ENCODE results near the gene KIF16B.
"Not testable (repeated sequence)": the region's sequence is repeated elsewhere in the genome, so short reads cannot be mapped to it uniquely, and the experiment has no call there.

The KIF16B gene

GRCh38 chr20:16526433-16527380 is 46.5 kb downstream of the KIF16B start:
- no peak for DNase-seq (ENCODE audit: low read depth in 1 of 2, low spot score in 1 of 2)
- TF ChIP-seq GABPA (IDR thresholded peaks at IDR 0.05; ENCODE audit: low read depth) (no peak), SPI1 (IDR thresholded peaks at IDR 0.05; ENCODE audit: borderline replicate concordance, low read depth) (no peak), POLR2AphosphoS5 (IDR thresholded peaks at IDR 0.05; ENCODE audit: low read depth) (no peak), REST (IDR thresholded peaks at IDR 0.05; ENCODE audit: insufficient replicate concordance, low read depth) (no peak)
- TF ChIP-seq, protein P1, sequence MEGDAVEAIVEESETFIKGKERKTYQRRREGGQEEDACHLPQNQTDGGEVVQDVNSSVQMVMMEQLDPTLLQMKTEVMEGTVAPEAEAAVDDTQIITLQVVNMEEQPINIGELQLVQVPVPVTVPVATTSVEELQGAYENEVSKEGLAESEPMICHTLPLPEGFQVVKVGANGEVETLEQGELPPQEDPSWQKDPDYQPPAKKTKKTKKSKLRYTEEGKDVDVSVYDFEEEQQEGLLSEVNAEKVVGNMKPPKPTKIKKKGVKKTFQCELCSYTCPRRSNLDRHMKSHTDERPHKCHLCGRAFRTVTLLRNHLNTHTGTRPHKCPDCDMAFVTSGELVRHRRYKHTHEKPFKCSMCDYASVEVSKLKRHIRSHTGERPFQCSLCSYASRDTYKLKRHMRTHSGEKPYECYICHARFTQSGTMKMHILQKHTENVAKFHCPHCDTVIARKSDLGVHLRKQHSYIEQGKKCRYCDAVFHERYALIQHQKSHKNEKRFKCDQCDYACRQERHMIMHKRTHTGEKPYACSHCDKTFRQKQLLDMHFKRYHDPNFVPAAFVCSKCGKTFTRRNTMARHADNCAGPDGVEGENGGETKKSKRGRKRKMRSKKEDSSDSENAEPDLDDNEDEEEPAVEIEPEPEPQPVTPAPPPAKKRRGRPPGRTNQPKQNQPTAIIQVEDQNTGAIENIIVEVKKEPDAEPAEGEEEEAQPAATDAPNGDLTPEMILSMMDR (IDR thresholded peaks at IDR 0.05; ENCODE audit: insufficient read depth, low read length) = no peak
- H3K4me3 ChIP-seq (replicated peaks; ENCODE audit: insufficient read depth, low read length) = no peak overlapping the region
- H3K27me3 ChIP-seq (ENCODE audit: insufficient read depth, poor library complexity, severe bottlenecking) = no peaks in the 10 kb centered on the region
- H3K27ac ChIP-seq (replicated peaks) = no peak overlapping the region

- H3K27ac ChIP-seq (replicated peaks); H3K27me3 ChIP-seq (ENCODE audit: insufficient read depth, poor library complexity, severe bottlenecking); DNase-seq (ENCODE audit: low read depth in 1 of 2, low spot score in 1 of 2); H3K4me3 ChIP-seq (replicated peaks; ENCODE audit: insufficient read depth, low read length): not testable (repeated sequence)
Measured at GRCh38 chr20:16522651-16523050, 50.6 kb downstream of the KIF16B start.

- H3K27ac ChIP-seq (replicated peaks) = no peak overlapping the region
- no peak for TF ChIP-seq REST (IDR thresholded peaks at IDR 0.05; ENCODE audit: insufficient replicate concordance, low read depth)
- TF ChIP-seq, protein P1 (IDR thresholded peaks at IDR 0.05; ENCODE audit: insufficient read depth, low read length) = no peak
- no peak for TF ChIP-seq SPI1 (IDR thresholded peaks at IDR 0.05; ENCODE audit: borderline replicate concordance, low read depth)
- TF ChIP-seq GABPA (IDR thresholded peaks at IDR 0.05; ENCODE audit: low read depth) = no peak
- TF ChIP-seq POLR2AphosphoS5 (IDR thresholded peaks at IDR 0.05; ENCODE audit: low read depth) = no peak
Measured at GRCh38 chr20:16520154-16520553, 53.1 kb downstream of the KIF16B start.

DNA sequence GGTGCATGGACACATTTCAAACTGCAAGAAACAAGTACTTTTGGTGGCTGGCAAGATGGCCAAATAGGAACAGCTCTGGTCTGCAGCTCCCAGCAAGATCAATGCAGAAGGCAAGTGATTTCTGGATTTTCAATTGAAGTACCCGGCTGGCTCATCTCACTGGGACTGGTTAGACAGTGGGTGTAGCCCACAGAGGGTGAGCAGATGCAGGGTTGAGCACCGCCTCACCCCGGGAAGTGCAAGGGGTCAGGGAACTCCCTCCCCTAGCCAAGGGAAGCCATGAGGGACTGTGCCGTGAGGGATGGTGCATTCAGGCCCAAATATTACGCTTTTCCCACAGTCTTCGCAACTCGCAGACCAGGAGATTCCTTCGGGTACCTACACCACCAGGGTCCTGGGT is 53.6 kb downstream of the KIF16B start:
- H3K27ac ChIP-seq (replicated peaks) = not testable (repeated sequence)

More at GRCh38 chr20:16520154-16520553, 53.1 kb downstream of the KIF16B start:
- Histone ChIP-seq H3K4me3 (replicated peaks; ENCODE audit: insufficient read depth, low read length) (no peak overlapping the region), H3K27me3 (ENCODE audit: insufficient read depth, poor library complexity, severe bottlenecking) (no peaks in the 10 kb centered on the region)
- DNase-seq (ENCODE audit: low read depth in 1 of 2, low spot score in 1 of 2) = no peak

GRCh38 chr20:16518784-16519084 is 54.5 kb downstream of the KIF16B start:
- H3K27ac ChIP-seq (replicated peaks) = no peak overlapping the region
- no peak overlapping the region for H3K4me3 ChIP-seq (replicated peaks; ENCODE audit: insufficient read depth, low read length)
- H3K27me3 ChIP-seq (ENCODE audit: insufficient read depth, poor library complexity, severe bottlenecking) = no peaks in the 10 kb centered on the region
- DNase-seq (ENCODE audit: low read depth in 1 of 2, low spot score in 1 of 2) = no peak
- TF ChIP-seq REST (IDR thresholded peaks at IDR 0.05; ENCODE audit: insufficient replicate concordance, low read depth) (no peak), POLR2AphosphoS5 (IDR thresholded peaks at IDR 0.05; ENCODE audit: low read depth) (no peak), GABPA (IDR thresholded peaks at IDR 0.05; ENCODE audit: low read depth) (no peak), SPI1 (IDR thresholded peaks at IDR 0.05; ENCODE audit: borderline replicate concordance, low read depth) (no peak)
- TF ChIP-seq, protein P1 (IDR thresholded peaks at IDR 0.05; ENCODE audit: insufficient read depth, low read length) = no peak

More for the DNA sequence above, 53.6 kb downstream of the KIF16B start:
- not testable (repeated sequence) for H3K4me3 ChIP-seq (replicated peaks; ENCODE audit: insufficient read depth, low read length); DNase-seq (ENCODE audit: low read depth in 1 of 2, low spot score in 1 of 2); H3K27me3 ChIP-seq (ENCODE audit: insufficient read depth, poor library complexity, severe bottlenecking)
